Measurements from ENCODE around the gene DHH. TPM values are rescaled to one million over a fixed set of nuclear protein-coding genes. Genes with fewer than 3 reads are reported as not detected.

The DHH gene
- total and polyA plus RNA-seq, 10 of the 15 experiments (the other 5 are each of a cell fraction or from before 2014, with no cell fraction given) = 0.01 TPM; not detected in 9

GRCh38 chr12:49092816-49093406 lies 1.7 kb downstream of the DHH start:
- RAD21 ChIA-PET (ENCODE audit: unreplicated experiment) = interaction anchor here (0.6 to 5.9 kb wide), 11 partner anchors 11 to 143 kb away, joined by 3 to 66 read pairs (median 5); partner anchors contain the start of genes DDN, RHEBL1 and TUBA1B
- H3K36me3 ChIP-seq (ENCODE audit: control insufficient read depth in 2 of 2, insufficient read depth in 2 of 2, low read length in 1 of 2) = peaks cover 0 to 3% of the 10 kb centered on the region in 2 experiments; a peak in 2 of 4 replicates
- H3K9me3 ChIP-seq (replicated peaks; ENCODE audit: control insufficient read depth, insufficient read depth, low read length) = no peaks in the 10 kb centered on the region
- FAIRE-seq (no peak), DNase-seq (ENCODE audit: low read depth, low spot score) (no peak), ATAC-seq (no peak)
- H3K79me2 ChIP-seq (ENCODE audit: control insufficient read depth, insufficient read depth, low read length) = no peaks in the 10 kb centered on the region
- BruUV-seq (replicated peaks) = no TSS peak
- no peak overlapping the region for H2AFZ ChIP-seq (ENCODE audit: control insufficient read depth, low read depth, low read length)
- TF ChIP-seq NFXL1 (IDR thresholded peaks at IDR 0.05; ENCODE audit: borderline replicate concordance) (no peak), ZNF687 (IDR thresholded peaks at IDR 0.05) (no peak), NR2F1 (conservative IDR thresholded peaks at IDR 0.05) (no peak), ATF3 (IDR thresholded peaks at IDR 0.05; ENCODE audit: borderline replicate concordance, extremely low read depth, low read depth, low read length) (no peak), FOXK2 (IDR thresholded peaks at IDR 0.05) (no peak), BCLAF1 (IDR thresholded peaks at IDR 0.05) (no peak), MYC (IDR thresholded peaks at IDR 0.05; ENCODE audit: insufficient read depth, insufficient read length, insufficient replicate concordance, low read length, severe bottlenecking) (no peak), ZNF217 (IDR thresholded peaks at IDR 0.05) (no peak), IKZF2 (IDR thresholded peaks at IDR 0.05) (no peak), SMC3 (IDR thresholded peaks at IDR 0.05; ENCODE audit: borderline replicate concordance, low read length) (no peak), NFYB (IDR thresholded peaks at IDR 0.05; ENCODE audit: insufficient read depth, low read depth, low read length) (no peak)
- POLR2A ChIA-PET = interaction anchor here (0.7 to 3.6 kb wide), 5 partner anchors 15 to 96 kb away, joined by 3 to 11 read pairs (median 7); partner anchors contain the start of genes LMBR1L and TUBA1B
- 21% methylated on average over 4 of the region's 4 CpGs for WGBS (ENCODE audit: insufficient coverage, insufficient replicate concordance, low lambda C conversion rate, missing lambda C conversion rate)
- H3K4me3 ChIP-seq = no peak overlapping the region
- no peak overlapping the region for H3K27ac ChIP-seq (ENCODE audit: control insufficient read depth, insufficient read depth)
- H4K20me1 ChIP-seq (ENCODE audit: control insufficient read depth, insufficient read depth) = no peaks in the 10 kb centered on the region
- SMC1A ChIA-PET (ENCODE audit: uncharacterized antibody, unreplicated experiment) = interaction anchor here (1.0 to 6.8 kb wide), 8 partner anchors 8 to 241 kb away, joined by 3 to 64 read pairs (median 5); partner anchors contain the start of genes DDN, DDX23 and LMBR1L
- peaks cover 3% of the 10 kb centered on the region; the same call in 1 of the 2 replicates for H3K4me1 ChIP-seq (ENCODE audit: control insufficient read depth, insufficient read depth, low read length)
- in situ Hi-C loops (cut with MboI) = no loop called here
- H3K9ac ChIP-seq (ENCODE audit: control insufficient read depth, insufficient read depth, low read length) = no peak overlapping the region
- H3K4me2 ChIP-seq (ENCODE audit: control insufficient read depth, insufficient read depth) = no peak overlapping the region
- CTCF ChIA-PET = interaction anchor here (0.7 to 12.2 kb wide), 18 partner anchors 8 to 143 kb away, joined by 3 to 244 read pairs (median 8); partner anchors contain the start of genes DDN, LMBR1L, RHEBL1 and TUBA1B
- peaks cover 32 to 45% of the 10 kb centered on the region in 2 experiments for H3K27me3 ChIP-seq (replicated peaks in 1 of 2; ENCODE audit: control insufficient read depth in 2 of 2, insufficient read depth in 2 of 2, low read length in 1 of 2)
- intact Hi-C loops (cut with micrococcal nuclease; ENCODE audit: unreplicated experiment) = loop anchor here (5.0 kb wide), 1 partner anchor 96 kb away; the partner anchor contains the start of gene DDN
